Liver (tissue), 9 donors: ENCODE data around the gene ATG4C. TPM values are rescaled to one million over a fixed set of nuclear protein-coding genes. Genes with fewer than 3 reads are reported as not detected.

Experiments
- DNase-seq: peaks from one replicate; pipeline ENCODE4 v3.0.0-alpha.2; 2017; ENCODE audit warnings: low spot score
- H3K27ac ChIP-seq, 2 donors: one replicate each; pipeline ENCODE4 v1.7.0; 2013; ENCODE audit warnings: inconsistent platforms in 2 of 2, low read length in 2 of 2, control low read depth in 1 of 2, low read depth in 1 of 2, mild to moderate bottlenecking in 1 of 2
- H3K27me3 ChIP-seq, 4 donors: one replicate each; pipeline versions ENCODE4 v1.6.1 to v1.7.0; 2013; ENCODE audit warnings: low read length in 3 of 4, inconsistent platforms in 1 of 4, mild to moderate bottlenecking in 1 of 4, moderate library complexity in 1 of 4; ENCODE audit not compliant: control insufficient read depth in 4 of 4, insufficient read depth in 4 of 4
- H3K36me3 ChIP-seq, 4 donors: one replicate each; pipeline versions ENCODE4 v1.6.1 to v1.7.0; 2013; ENCODE audit warnings: low read length in 3 of 4, mild to moderate bottlenecking in 3 of 4, low read depth in 1 of 4, moderate library complexity in 1 of 4; ENCODE audit not compliant: control insufficient read depth in 4 of 4, insufficient read depth in 3 of 4
- H3K4me1 ChIP-seq, 4 donors: one replicate each; pipeline versions ENCODE4 v1.6.1 to v1.7.0; 2013; ENCODE audit warnings: low read length in 3 of 4, mild to moderate bottlenecking in 3 of 4, moderate library complexity in 1 of 4; ENCODE audit not compliant: control insufficient read depth in 4 of 4, insufficient read depth in 4 of 4
- H3K4me3 ChIP-seq, 3 donors: one replicate each; pipeline versions ENCODE4 v1.6.1 to v1.7.0; 2013; ENCODE audit warnings: low read length in 3 of 3, control low read depth in 1 of 3, low read depth in 1 of 3, mild to moderate bottlenecking in 1 of 3
- H3K9ac ChIP-seq, 2 donors: one replicate each; pipeline ENCODE4 v1.7.0; 2013; ENCODE audit warnings: low read length in 2 of 2, mild to moderate bottlenecking in 2 of 2, moderate library complexity in 2 of 2, control low read depth in 1 of 2, low read depth in 1 of 2
- H3K9me3 ChIP-seq, 4 donors: one replicate each; pipeline versions ENCODE4 v1.6.1 to v1.7.0; 2013; ENCODE audit warnings: low read length in 3 of 4; ENCODE audit not compliant: control insufficient read depth in 4 of 4
- FOXA1 ChIP-seq: IDR thresholded peaks from 2 replicates; pipeline ENCODE4 v1.6.1; 2016; ENCODE audit warnings: antibody characterized with exemption
- FOXA2 ChIP-seq: IDR thresholded peaks from 2 replicates; pipeline ENCODE4 v1.6.1; 2016; ENCODE audit warnings: antibody characterized with exemption
- GABPA ChIP-seq, 2 donors: IDR thresholded peaks in 1 of 2; conservative IDR thresholded peaks in 1 of 2; 2 replicates each; pipeline ENCODE4 v1.6.1; 2016; ENCODE audit warnings: antibody characterized with exemption in 2 of 2, mild to moderate bottlenecking in 1 of 2, moderate library complexity in 1 of 2
- HNF4A ChIP-seq, 2 donors: conservative IDR thresholded peaks; 2 replicates each; pipeline ENCODE4 v1.6.1; 2016; ENCODE audit warnings: antibody characterized with exemption in 2 of 2, mild to moderate bottlenecking in 2 of 2
- JUND ChIP-seq, 2 donors: IDR thresholded peaks; 2 replicates each; pipeline ENCODE4 v1.6.1; 2016; ENCODE audit warnings: antibody characterized with exemption in 2 of 2
- NR2F2 ChIP-seq: IDR thresholded peaks from 2 replicates; pipeline ENCODE4 v1.6.1; 2016; ENCODE audit warnings: antibody characterized with exemption
- RAD21 ChIP-seq, 2 donors: IDR thresholded peaks; 2 replicates each; pipeline ENCODE4 v1.6.1; 2016; ENCODE audit warnings: antibody characterized with exemption in 2 of 2, mild to moderate bottlenecking in 2 of 2
- RXRA ChIP-seq, 2 donors: IDR thresholded peaks; 2 replicates each; pipeline ENCODE4 v1.6.1; 2017 to 2018; ENCODE audit warnings: antibody characterized with exemption in 2 of 2, mild to moderate bottlenecking in 1 of 2
- SP1 ChIP-seq: IDR thresholded peaks from 2 replicates; pipeline ENCODE4 v1.6.1; 2018; ENCODE audit warnings: antibody characterized with exemption, mild to moderate bottlenecking
- TAF1 ChIP-seq: conservative IDR thresholded peaks from 2 replicates; pipeline ENCODE4 v1.6.1; 2016; ENCODE audit warnings: antibody characterized with exemption, mild to moderate bottlenecking
- YY1 ChIP-seq: IDR thresholded peaks from 2 replicates; pipeline ENCODE4 v1.6.1; 2016; ENCODE audit warnings: antibody characterized with exemption, mild to moderate bottlenecking
- WGBS: extraction: QIAGEN DNeasy Blood & Tissue Kit; methylation state at CpG from one replicate; pipeline ENCODE4 v1.1.7; 2013; 5-methylcytosine and 5-hydroxymethylcytosine counted together
- polyA plus RNA-seq, 2 donors: library from polyadenylated mRNA; stranded (reverse) in 1 of 2; unstranded in 1 of 2; fragments of 200-250 nt in 1 of 2; fragments of >200 nt in 1 of 2; fragmentation: Nextera tagmentation in 1 of 2; extraction: Ambion mirVana in 1 of 2; gene quantifications; one replicate each; pipeline versions ENCODE4 v1.2.1 to v1.2.3, GENCODE V29; 2013 to 2015
- total RNA-seq, 2 donors: library from RNA; depleted of rRNA; stranded (reverse); fragments of >200 nt; gene quantifications; one replicate each; pipeline ENCODE4 v1.2.3, GENCODE V29; 2014
- TF ChIP-seq, protein P1 (sequence below): IDR thresholded peaks from 2 replicates; pipeline ENCODE4 v1.6.1; 2016; ENCODE audit warnings: antibody characterized with exemption
- TF ChIP-seq, protein P2 (sequence below): fragments of 150-350 bp; IDR thresholded peaks from 2 replicates; pipeline ENCODE4 v1.5.1; 2017; ENCODE audit warnings: improper control_type of control experiment, low read depth, low read length; ENCODE audit not compliant: missing input control
- TF ChIP-seq, protein P3 (sequence below): IDR thresholded peaks from 2 replicates; pipeline ENCODE4 v1.6.1; 2016; ENCODE audit warnings: antibody characterized with exemption, mild to moderate bottlenecking
- TF ChIP-seq, protein P4 (sequence below): IDR thresholded peaks from 2 replicates; pipeline ENCODE4 v1.6.1; 2016; ENCODE audit warnings: antibody characterized with exemption
- donor health status: healthy.
- donor health status: healthy.
- donor health status: healthy.
- donor health status: healthy.
- donor health status: healthy.

ATG4C gene
- total and polyA plus RNA-seq, 4 donors: 3.8 to 8.4 (median 5.2) TPM

DNA sequence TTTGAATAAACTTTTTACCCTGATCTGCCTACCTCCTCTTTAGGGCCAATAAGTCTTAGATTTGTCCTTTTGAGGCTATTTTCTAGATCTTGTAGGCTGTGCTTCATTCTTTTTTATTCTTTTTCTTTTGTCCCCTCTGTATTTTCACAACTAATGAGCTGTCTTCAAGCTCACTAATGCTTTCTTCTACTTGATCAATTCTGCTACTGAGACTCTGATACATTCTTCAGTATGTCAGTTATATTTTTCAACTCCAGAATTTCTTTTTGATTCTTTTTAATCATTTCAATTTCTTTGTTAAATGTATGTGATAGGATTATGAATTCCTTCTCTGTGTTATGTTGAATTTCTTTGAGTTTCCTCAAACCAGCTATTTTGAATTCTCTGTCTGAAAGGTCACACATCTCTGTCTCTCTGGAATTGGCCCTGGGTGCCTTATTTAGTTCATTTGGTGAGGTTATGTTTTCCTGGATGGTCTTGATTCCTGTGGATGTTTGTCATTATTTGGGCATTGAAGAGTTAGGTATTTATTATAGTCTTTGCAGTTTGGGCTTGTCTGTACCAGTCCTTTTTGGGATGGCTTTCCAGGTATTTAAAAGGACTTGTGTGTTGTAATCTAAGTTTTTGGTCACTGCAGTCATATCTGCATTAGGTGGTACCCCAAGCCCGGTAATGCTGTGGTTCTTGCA, 11.2 kb upstream of the ATG4C start:
- no peaks in the 10 kb centered on the region for H3K4me1 ChIP-seq
- no peaks in the 10 kb centered on the region for H3K9me3 ChIP-seq
- no peaks in the 10 kb centered on the region for H3K36me3 ChIP-seq
- H3K9ac ChIP-seq: no peak overlapping the region
- TF ChIP-seq HNF4A (conservative IDR thresholded peaks at IDR 0.05) (no peak), JUND (IDR thresholded peaks at IDR 0.05) (no peak), GABPA (IDR thresholded peaks at IDR 0.05 in 1 of 2, conservative IDR thresholded peaks at IDR 0.05 in 1 of 2) (no peak), YY1 (no peak), FOXA1 (no peak), NR2F2 (no peak), FOXA2 (no peak), TAF1 (no peak)
- TF ChIP-seq, protein P1, sequence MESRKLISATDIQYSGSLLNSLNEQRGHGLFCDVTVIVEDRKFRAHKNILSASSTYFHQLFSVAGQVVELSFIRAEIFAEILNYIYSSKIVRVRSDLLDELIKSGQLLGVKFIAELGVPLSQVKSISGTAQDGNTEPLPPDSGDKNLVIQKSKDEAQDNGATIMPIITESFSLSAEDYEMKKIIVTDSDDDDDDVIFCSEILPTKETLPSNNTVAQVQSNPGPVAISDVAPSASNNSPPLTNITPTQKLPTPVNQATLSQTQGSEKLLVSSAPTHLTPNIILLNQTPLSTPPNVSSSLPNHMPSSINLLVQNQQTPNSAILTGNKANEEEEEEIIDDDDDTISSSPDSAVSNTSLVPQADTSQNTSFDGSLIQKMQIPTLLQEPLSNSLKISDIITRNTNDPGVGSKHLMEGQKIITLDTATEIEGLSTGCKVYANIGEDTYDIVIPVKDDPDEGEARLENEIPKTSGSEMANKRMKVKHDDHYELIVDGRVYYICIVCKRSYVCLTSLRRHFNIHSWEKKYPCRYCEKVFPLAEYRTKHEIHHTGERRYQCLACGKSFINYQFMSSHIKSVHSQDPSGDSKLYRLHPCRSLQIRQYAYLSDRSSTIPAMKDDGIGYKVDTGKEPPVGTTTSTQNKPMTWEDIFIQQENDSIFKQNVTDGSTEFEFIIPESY: no peak
- TF ChIP-seq, protein P2, sequence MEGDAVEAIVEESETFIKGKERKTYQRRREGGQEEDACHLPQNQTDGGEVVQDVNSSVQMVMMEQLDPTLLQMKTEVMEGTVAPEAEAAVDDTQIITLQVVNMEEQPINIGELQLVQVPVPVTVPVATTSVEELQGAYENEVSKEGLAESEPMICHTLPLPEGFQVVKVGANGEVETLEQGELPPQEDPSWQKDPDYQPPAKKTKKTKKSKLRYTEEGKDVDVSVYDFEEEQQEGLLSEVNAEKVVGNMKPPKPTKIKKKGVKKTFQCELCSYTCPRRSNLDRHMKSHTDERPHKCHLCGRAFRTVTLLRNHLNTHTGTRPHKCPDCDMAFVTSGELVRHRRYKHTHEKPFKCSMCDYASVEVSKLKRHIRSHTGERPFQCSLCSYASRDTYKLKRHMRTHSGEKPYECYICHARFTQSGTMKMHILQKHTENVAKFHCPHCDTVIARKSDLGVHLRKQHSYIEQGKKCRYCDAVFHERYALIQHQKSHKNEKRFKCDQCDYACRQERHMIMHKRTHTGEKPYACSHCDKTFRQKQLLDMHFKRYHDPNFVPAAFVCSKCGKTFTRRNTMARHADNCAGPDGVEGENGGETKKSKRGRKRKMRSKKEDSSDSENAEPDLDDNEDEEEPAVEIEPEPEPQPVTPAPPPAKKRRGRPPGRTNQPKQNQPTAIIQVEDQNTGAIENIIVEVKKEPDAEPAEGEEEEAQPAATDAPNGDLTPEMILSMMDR: no peak
- no peaks in the 10 kb centered on the region for H3K27me3 ChIP-seq
- WGBS: 96% methylated on average over 1 of the region's 1 CpG
- no peak overlapping the region for H3K4me3 ChIP-seq
- no peak overlapping the region for H3K27ac ChIP-seq
- no peak for DNase-seq

DNA sequence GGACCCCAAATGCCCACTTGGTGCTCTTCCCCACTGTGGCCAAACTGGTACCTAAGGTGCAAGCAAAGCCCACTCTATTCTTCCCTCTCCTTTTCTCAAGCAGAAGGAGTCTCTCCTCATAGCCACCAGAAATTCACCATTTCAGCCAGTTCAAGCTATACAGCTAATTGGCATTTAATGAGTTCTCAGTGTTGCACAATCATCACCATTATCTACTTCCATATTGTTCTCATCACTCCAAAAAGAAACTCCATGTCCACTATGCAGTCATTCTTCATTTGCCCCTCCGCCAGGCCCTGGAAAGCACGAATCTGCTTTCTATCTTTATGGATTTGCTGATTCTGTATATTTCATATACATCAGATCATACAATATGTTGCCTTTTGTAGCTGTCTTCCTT, 9.9 kb upstream of the ATG4C start:
- TF ChIP-seq, protein P1: no peak
- TF ChIP-seq FOXA1 (no peak), GABPA (IDR thresholded peaks at IDR 0.05 in 1 of 2, conservative IDR thresholded peaks at IDR 0.05 in 1 of 2) (no peak), SP1 (no peak), NR2F2 (no peak), TAF1 (no peak), HNF4A (conservative IDR thresholded peaks at IDR 0.05) (no peak), RAD21 (IDR thresholded peaks at IDR 0.05) (no peak), RXRA (IDR thresholded peaks at IDR 0.05) (no peak)
- TF ChIP-seq, protein P3, sequence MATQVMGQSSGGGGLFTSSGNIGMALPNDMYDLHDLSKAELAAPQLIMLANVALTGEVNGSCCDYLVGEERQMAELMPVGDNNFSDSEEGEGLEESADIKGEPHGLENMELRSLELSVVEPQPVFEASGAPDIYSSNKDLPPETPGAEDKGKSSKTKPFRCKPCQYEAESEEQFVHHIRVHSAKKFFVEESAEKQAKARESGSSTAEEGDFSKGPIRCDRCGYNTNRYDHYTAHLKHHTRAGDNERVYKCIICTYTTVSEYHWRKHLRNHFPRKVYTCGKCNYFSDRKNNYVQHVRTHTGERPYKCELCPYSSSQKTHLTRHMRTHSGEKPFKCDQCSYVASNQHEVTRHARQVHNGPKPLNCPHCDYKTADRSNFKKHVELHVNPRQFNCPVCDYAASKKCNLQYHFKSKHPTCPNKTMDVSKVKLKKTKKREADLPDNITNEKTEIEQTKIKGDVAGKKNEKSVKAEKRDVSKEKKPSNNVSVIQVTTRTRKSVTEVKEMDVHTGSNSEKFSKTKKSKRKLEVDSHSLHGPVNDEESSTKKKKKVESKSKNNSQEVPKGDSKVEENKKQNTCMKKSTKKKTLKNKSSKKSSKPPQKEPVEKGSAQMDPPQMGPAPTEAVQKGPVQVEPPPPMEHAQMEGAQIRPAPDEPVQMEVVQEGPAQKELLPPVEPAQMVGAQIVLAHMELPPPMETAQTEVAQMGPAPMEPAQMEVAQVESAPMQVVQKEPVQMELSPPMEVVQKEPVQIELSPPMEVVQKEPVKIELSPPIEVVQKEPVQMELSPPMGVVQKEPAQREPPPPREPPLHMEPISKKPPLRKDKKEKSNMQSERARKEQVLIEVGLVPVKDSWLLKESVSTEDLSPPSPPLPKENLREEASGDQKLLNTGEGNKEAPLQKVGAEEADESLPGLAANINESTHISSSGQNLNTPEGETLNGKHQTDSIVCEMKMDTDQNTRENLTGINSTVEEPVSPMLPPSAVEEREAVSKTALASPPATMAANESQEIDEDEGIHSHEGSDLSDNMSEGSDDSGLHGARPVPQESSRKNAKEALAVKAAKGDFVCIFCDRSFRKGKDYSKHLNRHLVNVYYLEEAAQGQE: no peak
- TF ChIP-seq, protein P4, sequence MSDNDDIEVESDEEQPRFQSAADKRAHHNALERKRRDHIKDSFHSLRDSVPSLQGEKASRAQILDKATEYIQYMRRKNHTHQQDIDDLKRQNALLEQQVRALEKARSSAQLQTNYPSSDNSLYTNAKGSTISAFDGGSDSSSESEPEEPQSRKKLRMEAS: no peak
- no peak for DNase-seq
- H3K27me3 ChIP-seq: no peaks in the 10 kb centered on the region
- H3K27ac ChIP-seq: no peak overlapping the region
- no peak overlapping the region for H3K4me3 ChIP-seq
- no peak overlapping the region for H3K9ac ChIP-seq
- H3K4me1 ChIP-seq: no peaks in the 10 kb centered on the region
- WGBS: 89% methylated on average over 2 of the region's 2 CpGs
- H3K9me3 ChIP-seq: no peaks in the 10 kb centered on the region
- no peaks in the 10 kb centered on the region for H3K36me3 ChIP-seq
